K562 (cell line): ENCODE data around the gene DCAF11. TPM values are rescaled to one million over a fixed set of nuclear protein-coding genes. Genes with fewer than 3 reads are reported as not detected.

Experiments
- DMBX1 ChIP-seq: fragments of 250-450 bp; sonication (Bioruptor Pico); IDR thresholded peaks from 2 replicates; pipeline ENCODE4 v1.8.0; 2022; ENCODE audit warnings: inconsistent platforms, mild to moderate bottlenecking, moderate library complexity, borderline replicate concordance
- ETV1 ChIP-seq: fragments of 450-650 bp; conservative IDR thresholded peaks from 2 replicates; pipeline ENCODE4 v1.6.1; 2016; ENCODE audit warnings: missing genetic modification characterization, control low read depth, low read depth, missing compliant biosample characterization
- HNRNPUL1 ChIP-seq: fragments of 200-400 bp; formaldehyde crosslinking; IDR thresholded peaks from 2 replicates; pipeline ENCODE4 v1.6.1; 2017; ENCODE audit warnings: low read length
- PRMT5 ChIP-seq: sonication (generic); formaldehyde crosslinking; IDR thresholded peaks from 2 replicates; pipeline ENCODE4 v1.5.0; 2020; ENCODE audit warnings: missing genetic modification reagents
- WHSC1 ChIP-seq: IDR thresholded peaks from one replicate; pipeline ENCODE4 v1.6.1; 2012; ENCODE audit warnings: low read length, control low read depth, inconsistent platforms
- ZNF217 ChIP-seq: sonication (generic); formaldehyde crosslinking; IDR thresholded peaks from 2 replicates; pipeline ENCODE4 v1.8.0; 2022; ENCODE audit warnings: mild to moderate bottlenecking, missing genetic modification reagents
- polyA plus RNA-seq, 8 experiments: library from polyadenylated mRNA; depleted of rRNA in 4 of 8; stranded (reverse) in 5 of 8; unstranded in 3 of 8; fragments of >200 nt; fragmentation: Nextera tagmentation in 2 of 8; fragmentation: Illumina TruSeq in 1 of 8; extraction: Ambion mirVana in 2 of 8; extraction: Trizol in 1 of 8; gene quantifications; 2 replicates each; pipeline versions ENCODE4 v1.2.1 to v1.2.3, GENCODE V29; 2011 to 2014; ENCODE audit warnings: inconsistent platforms in 1 of 8, missing spikeins in 1 of 8
- total RNA-seq, 7 experiments: library from RNA; depleted of rRNA in 6 of 7; stranded (reverse); fragments of >200 nt in 6 of 7; fragmentation: Illumina TruSeq in 2 of 7; extraction: Trizol in 2 of 7; gene quantifications; 2 replicates each; pipeline versions ENCODE4 v1.2.1 to v1.2.3, GENCODE V29; 2011 to 2021; ENCODE audit warnings: low replicate concordance in 1 of 7
- TF ChIP-seq, protein P1 (sequence below): fragments of 450-650 bp; IDR thresholded peaks from 2 replicates; pipeline ENCODE4 v1.6.1; 2016; ENCODE audit warnings: low read depth
- TF ChIP-seq, protein P2 (sequence below): fragments of 250-450 bp; sonication (Bioruptor Pico); IDR thresholded peaks from 2 replicates; pipeline ENCODE4 v1.5.1; 2021; ENCODE audit warnings: mild to moderate bottlenecking
- TF ChIP-seq, protein P3 (sequence below): fragments of 450-650 bp; IDR thresholded peaks from 2 replicates; pipeline ENCODE4 v1.6.1; 2017; ENCODE audit warnings: antibody characterized with exemption, mild to moderate bottlenecking

DCAF11 gene
- total and polyA plus RNA-seq, 9 of the 15 experiments (the other 6 are each of a cell fraction or from before 2014, with no cell fraction given) = 8.5 to 46.2 (median 36.4) TPM

DNA sequence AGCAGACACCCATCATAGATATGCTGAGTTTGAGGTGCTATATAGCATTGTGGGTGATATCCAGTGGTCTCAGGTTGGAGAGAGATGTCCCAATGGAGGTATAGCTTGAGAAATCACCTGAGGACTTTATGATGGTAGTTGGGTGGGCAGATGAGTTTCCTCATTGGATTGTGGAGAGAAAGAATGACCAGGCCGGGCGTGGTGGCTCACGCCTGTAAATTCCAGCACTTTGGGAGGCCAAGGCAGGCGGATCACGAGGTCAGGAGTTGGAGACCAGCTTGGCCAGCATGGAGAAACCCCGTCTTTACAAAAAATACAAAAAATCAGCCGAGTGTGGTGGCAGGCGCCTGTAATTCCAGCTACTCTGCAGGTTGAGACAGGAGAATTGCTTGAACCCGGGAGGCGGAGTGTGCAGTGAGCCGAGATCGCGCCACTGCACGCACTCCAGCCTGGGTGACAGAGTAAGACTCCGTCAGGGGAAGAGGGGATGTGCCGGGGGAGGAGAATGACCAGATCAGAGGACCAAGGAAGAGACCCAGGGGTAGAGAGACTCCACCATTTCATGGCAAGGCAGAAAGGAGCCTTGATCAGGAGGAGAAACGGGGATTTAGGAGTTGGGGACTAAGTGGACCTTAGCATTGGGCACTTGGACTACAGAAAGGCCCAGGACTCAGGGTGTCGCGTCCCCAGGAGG lies 21.2 kb upstream of the DCAF11 start (continued):
- TF ChIP-seq, protein P1, sequence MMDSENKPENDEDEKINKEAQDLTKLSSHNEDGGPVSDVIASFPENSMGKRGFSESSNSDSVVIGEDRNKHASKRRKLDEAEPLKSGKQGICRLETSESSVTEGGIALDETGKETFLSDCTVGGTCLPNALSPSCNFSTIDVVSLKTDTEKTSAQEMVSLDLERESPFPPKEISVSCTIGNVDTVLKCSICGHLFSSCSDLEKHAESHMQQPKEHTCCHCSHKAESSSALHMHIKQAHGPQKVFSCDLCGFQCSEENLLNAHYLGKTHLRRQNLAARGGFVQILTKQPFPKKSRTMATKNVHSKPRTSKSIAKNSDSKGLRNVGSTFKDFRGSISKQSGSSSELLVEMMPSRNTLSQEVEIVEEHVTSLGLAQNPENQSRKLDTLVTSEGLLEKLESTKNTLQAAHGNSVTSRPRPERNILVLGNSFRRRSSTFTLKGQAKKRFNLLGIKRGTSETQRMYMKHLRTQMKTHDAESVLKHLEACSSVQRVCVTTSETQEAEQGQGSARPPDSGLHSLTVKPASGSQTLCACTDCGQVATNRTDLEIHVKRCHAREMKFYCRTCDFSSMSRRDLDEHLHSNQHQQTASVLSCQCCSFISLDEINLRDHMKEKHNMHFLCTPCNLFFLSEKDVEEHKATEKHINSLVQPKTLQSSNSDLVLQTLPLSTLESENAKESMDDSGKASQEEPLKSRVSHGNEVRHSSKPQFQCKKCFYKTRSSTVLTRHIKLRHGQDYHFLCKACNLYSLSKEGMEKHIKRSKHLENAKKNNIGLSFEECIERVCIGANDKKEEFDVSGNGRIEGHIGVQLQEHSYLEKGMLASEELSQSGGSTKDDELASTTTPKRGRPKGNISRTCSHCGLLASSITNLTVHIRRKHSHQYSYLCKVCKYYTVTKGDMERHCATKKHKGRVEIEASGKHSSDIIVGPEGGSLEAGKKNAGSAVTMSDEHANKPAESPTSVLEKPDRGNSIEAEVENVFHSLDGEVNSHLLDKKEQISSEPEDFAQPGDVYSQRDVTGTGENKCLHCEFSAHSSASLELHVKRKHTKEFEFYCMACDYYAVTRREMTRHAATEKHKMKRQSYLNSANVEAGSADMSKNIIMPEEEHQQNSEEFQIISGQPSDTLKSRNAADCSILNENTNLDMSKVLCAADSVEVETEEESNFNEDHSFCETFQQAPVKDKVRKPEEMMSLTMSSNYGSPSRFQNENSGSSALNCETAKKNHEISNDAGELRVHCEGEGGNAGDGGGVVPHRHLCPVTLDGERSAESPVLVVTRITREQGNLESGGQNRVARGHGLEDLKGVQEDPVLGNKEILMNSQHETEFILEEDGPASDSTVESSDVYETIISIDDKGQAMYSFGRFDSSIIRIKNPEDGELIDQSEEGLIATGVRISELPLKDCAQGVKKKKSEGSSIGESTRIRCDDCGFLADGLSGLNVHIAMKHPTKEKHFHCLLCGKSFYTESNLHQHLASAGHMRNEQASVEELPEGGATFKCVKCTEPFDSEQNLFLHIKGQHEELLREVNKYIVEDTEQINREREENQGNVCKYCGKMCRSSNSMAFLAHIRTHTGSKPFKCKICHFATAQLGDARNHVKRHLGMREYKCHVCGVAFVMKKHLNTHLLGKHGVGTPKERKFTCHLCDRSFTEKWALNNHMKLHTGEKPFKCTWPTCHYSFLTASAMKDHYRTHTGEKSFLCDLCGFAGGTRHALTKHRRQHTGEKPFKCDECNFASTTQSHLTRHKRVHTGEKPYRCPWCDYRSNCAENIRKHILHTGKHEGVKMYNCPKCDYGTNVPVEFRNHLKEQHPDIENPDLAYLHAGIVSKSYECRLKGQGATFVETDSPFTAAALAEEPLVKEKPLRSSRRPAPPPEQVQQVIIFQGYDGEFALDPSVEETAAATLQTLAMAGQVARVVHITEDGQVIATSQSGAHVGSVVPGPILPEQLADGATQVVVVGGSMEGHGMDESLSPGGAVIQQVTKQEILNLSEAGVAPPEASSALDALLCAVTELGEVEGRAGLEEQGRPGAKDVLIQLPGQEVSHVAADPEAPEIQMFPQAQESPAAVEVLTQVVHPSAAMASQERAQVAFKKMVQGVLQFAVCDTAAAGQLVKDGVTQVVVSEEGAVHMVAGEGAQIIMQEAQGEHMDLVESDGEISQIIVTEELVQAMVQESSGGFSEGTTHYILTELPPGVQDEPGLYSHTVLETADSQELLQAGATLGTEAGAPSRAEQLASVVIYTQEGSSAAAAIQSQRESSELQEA = no peak
- no peak for TF ChIP-seq WHSC1
- TF ChIP-seq ETV1 (tag) = 0 out of 2 replicates have a peak, but pooled peaks have one; percentile 6
- TF ChIP-seq HNRNPUL1 = no peak
- TF ChIP-seq PRMT5 (CRISPR knock-in tag) = no peak
- no peak for TF ChIP-seq ZNF217 (CRISPR knock-in tag)
- TF ChIP-seq DMBX1 (CRISPR knock-in tag) = peak; percentile 26; the same call in 1 of the 2 replicates
- TF ChIP-seq, protein P2, sequence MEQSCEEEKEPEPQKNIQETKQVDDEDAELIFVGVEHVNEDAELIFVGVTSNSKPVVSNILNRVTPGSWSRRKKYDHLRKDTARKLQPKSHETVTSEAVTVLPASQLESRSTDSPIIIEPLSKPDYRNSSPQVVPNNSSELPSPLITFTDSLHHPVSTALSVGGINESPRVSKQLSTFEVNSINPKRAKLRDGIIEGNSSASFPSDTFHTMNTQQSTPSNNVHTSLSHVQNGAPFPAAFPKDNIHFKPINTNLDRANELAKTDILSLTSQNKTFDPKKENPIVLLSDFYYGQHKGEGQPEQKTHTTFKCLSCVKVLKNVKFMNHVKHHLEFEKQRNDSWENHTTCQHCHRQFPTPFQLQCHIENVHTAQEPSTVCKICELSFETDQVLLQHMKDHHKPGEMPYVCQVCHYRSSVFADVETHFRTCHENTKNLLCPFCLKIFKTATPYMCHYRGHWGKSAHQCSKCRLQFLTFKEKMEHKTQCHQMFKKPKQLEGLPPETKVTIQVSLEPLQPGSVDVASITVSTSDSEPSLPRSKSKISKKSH (CRISPR knock-in tag) = no peak
- TF ChIP-seq, protein P3, sequence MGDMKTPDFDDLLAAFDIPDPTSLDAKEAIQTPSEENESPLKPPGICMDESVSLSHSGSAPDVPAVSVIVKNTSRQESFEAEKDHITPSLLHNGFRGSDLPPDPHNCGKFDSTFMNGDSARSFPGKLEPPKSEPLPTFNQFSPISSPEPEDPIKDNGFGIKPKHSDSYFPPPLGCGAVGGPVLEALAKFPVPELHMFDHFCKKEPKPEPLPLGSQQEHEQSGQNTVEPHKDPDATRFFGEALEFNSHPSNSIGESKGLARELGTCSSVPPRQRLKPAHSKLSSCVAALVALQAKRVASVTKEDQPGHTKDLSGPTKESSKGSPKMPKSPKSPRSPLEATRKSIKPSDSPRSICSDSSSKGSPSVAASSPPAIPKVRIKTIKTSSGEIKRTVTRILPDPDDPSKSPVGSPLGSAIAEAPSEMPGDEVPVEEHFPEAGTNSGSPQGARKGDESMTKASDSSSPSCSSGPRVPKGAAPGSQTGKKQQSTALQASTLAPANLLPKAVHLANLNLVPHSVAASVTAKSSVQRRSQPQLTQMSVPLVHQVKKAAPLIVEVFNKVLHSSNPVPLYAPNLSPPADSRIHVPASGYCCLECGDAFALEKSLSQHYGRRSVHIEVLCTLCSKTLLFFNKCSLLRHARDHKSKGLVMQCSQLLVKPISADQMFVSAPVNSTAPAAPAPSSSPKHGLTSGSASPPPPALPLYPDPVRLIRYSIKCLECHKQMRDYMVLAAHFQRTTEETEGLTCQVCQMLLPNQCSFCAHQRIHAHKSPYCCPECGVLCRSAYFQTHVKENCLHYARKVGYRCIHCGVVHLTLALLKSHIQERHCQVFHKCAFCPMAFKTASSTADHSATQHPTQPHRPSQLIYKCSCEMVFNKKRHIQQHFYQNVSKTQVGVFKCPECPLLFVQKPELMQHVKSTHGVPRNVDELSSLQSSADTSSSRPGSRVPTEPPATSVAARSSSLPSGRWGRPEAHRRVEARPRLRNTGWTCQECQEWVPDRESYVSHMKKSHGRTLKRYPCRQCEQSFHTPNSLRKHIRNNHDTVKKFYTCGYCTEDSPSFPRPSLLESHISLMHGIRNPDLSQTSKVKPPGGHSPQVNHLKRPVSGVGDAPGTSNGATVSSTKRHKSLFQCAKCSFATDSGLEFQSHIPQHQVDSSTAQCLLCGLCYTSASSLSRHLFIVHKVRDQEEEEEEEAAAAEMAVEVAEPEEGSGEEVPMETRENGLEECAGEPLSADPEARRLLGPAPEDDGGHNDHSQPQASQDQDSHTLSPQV = peak; percentile 56
